Endothelial cell of umbilical vein (primary cell): Measurements from ENCODE around the gene CACNA1C. TPM values are rescaled to one million over a fixed set of nuclear protein-coding genes. Genes with fewer than 3 reads are reported as not detected.

Experiments
- BruUV-seq: library from RNA; stranded (reverse); fragments of 400-500 nt; replicated peaks from 2 replicates; lab custom pipeline; 2021; lab: Mats Ljungman, UMichigan
- CTCF ChIA-PET: fragments of 300-600, 350-600 bp; sonication (Branson Sonifier 250); formaldehyde crosslinking; loops from one replicate; lab custom pipeline; 2021; ENCODE audit warnings: antibody characterized with exemption, inconsistent platforms; lab: Charles Lee
- POLR2A ChIA-PET: fragments of 300-600, 350-600 bp; sonication (Branson Sonifier 250); formaldehyde crosslinking; loops from one replicate; lab custom pipeline; 2021; ENCODE audit warnings: antibody characterized with exemption, inconsistent platforms; lab: Charles Lee
- DNase-seq: peaks from one replicate; pipeline ENCODE4 v3.0.0-alpha.2; 2011; ENCODE audit warnings: low read depth, low spot score
- FAIRE-seq: peaks from 2 replicates; lab custom pipeline; 2011; peaks lifted over from hg19 to GRCh38; lab: Jason Lieb, UNC
- H2AFZ ChIP-seq: 2 replicates; pipeline ENCODE4 v1.6.0; 2012; ENCODE audit warnings: low read depth, low read length, control low read depth, inconsistent platforms
- H3K27ac ChIP-seq: 2 replicates; pipeline ENCODE4 v1.5.1; 2011; ENCODE audit warnings: low read depth, mild to moderate bottlenecking, control low read depth, low read length, moderate library complexity; ENCODE audit not compliant: insufficient read depth
- H3K27me3 ChIP-seq, 2 experiments: 2 replicates each; pipeline versions ENCODE4 v1.6.0 to v1.6.1; 2011; ENCODE audit warnings: low read length in 2 of 2, mixed read lengths in 1 of 2; ENCODE audit not compliant: control insufficient read depth in 2 of 2, insufficient read depth in 2 of 2
- H3K36me3 ChIP-seq, 2 experiments: 2 replicates in 1 of 2; 3 replicates in 1 of 2; pipeline ENCODE4 v1.5.1; 2011; ENCODE audit warnings: low read length in 2 of 2, mild to moderate bottlenecking in 1 of 2, moderate library complexity in 1 of 2; ENCODE audit not compliant: control insufficient read depth in 2 of 2, insufficient read depth in 2 of 2; ENCODE audit errors: extremely low read depth in 1 of 2
- H3K4me1 ChIP-seq: 3 replicates; pipeline ENCODE4 v1.5.1; 2011; ENCODE audit warnings: mild to moderate bottlenecking, low read length; ENCODE audit not compliant: control insufficient read depth, insufficient read depth; ENCODE audit errors: extremely low read depth
- H3K4me2 ChIP-seq: 2 replicates; pipeline ENCODE4 v1.6.1; 2011; ENCODE audit warnings: low read length, control low read depth, mixed read lengths; ENCODE audit not compliant: insufficient read depth
- H3K4me3 ChIP-seq, 3 experiments: fragments of 200-600 bp in 1 of 3; sonication (generic), shearing (Covaris generic) in 1 of 3; replicated peaks in 1 of 3; 2 replicates each; pipeline ENCODE4 v1.5.1; 2011 to 2016; ENCODE audit warnings: control low read depth in 3 of 3, low read length in 3 of 3, mild to moderate bottlenecking in 2 of 3, inconsistent platforms in 1 of 3, low read depth in 1 of 3, moderate library complexity in 1 of 3; ENCODE audit not compliant: insufficient read depth in 1 of 3
- H3K79me2 ChIP-seq: 2 replicates; pipeline ENCODE4 v1.6.0; 2012; ENCODE audit warnings: low read length, inconsistent platforms; ENCODE audit not compliant: control insufficient read depth, insufficient read depth
- H3K9ac ChIP-seq: replicated peaks from 2 replicates; pipeline ENCODE3; 2011; ENCODE audit warnings: low read length, control low read depth; ENCODE audit not compliant: insufficient read depth; ENCODE audit errors: extremely low read depth
- H3K9me1 ChIP-seq: replicated peaks from 3 replicates; pipeline ENCODE4 v1.6.0; 2011; ENCODE audit warnings: mild to moderate bottlenecking, low read length; ENCODE audit not compliant: control insufficient read depth, insufficient read depth; ENCODE audit errors: extremely low read depth
- H3K9me3 ChIP-seq: replicated peaks from 2 replicates; pipeline ENCODE4 v1.5.1; 2012; ENCODE audit warnings: low read length, inconsistent platforms; ENCODE audit not compliant: control insufficient read depth, insufficient read depth
- H4K20me1 ChIP-seq: replicated peaks from 2 replicates; pipeline ENCODE3; 2011; ENCODE audit warnings: mild to moderate bottlenecking, low read length; ENCODE audit not compliant: control insufficient read depth, insufficient read depth; ENCODE audit errors: extremely low read depth
- EZH2 ChIP-seq: IDR thresholded peaks from 2 replicates; pipeline ENCODE4 v1.6.1; 2012; ENCODE audit warnings: borderline replicate concordance, low read depth, mild to moderate bottlenecking, moderate library complexity, low read length, inconsistent platforms; ENCODE audit not compliant: severe bottlenecking
- FOS ChIP-seq: IDR thresholded peaks from 2 replicates; pipeline ENCODE4 v1.6.1; 2011; ENCODE audit warnings: mild to moderate bottlenecking, low read length, moderate library complexity, borderline replicate concordance; ENCODE audit not compliant: insufficient read depth
- GATA2 ChIP-seq: IDR thresholded peaks from 2 replicates; pipeline ENCODE4 v1.7.0; 2011; ENCODE audit warnings: low read depth, mild to moderate bottlenecking, moderate library complexity, mixed read lengths, low read length; ENCODE audit not compliant: insufficient read length, insufficient read depth
- JUN ChIP-seq: IDR thresholded peaks from 2 replicates; pipeline ENCODE4 v1.6.1; 2011; ENCODE audit warnings: borderline replicate concordance, low read depth; ENCODE audit not compliant: insufficient read length, insufficient read depth
- MYC ChIP-seq: IDR thresholded peaks from one replicate; pipeline ENCODE4 v1.6.1; 2011; ENCODE audit warnings: mild to moderate bottlenecking, low read depth, low read length
- POLR2A ChIP-seq: IDR thresholded peaks from 2 replicates; pipeline ENCODE4 v1.6.1; 2012; ENCODE audit warnings: low read depth, mild to moderate bottlenecking, control low read depth, low read length
- POLR2AphosphoS5 ChIP-seq: IDR thresholded peaks from 2 replicates; pipeline ENCODE4 v1.6.1; 2012; ENCODE audit warnings: low read depth, mild to moderate bottlenecking, control low read depth, low read length, moderate library complexity; ENCODE audit not compliant: insufficient read depth
- dilution Hi-C: fragments of 300-500 bp; cut with MboI; formaldehyde crosslinking; loops from one replicate; pipeline ENCODE4 v1.15.0; 2019; ENCODE audit warnings: low sequenced_read_pairs; ENCODE audit not compliant: extremely low pct_ligation_motif_present
- intact Hi-C: fragments of 100-400 bp; cut with micrococcal nuclease; formaldehyde crosslinking; loops from one replicate; pipeline ENCODE4 v1.10.0; 2022
- polyA plus RNA-seq, 4 experiments: library from polyadenylated mRNA; depleted of rRNA in 3 of 4; stranded (reverse) in 3 of 4; unstranded in 1 of 4; fragments of >200 nt; gene quantifications; 2 replicates each; pipeline versions ENCODE4 v1.2.1 to v1.2.3, GENCODE V29; 2011 to 2012; ENCODE audit warnings: missing spikeins in 1 of 4
- total RNA-seq: library from RNA; stranded (reverse); gene quantifications from 2 replicates; pipeline ENCODE4 v1.2.3, GENCODE V29; 2021
- TF ChIP-seq, protein P1 (sequence below), 2 donors: IDR thresholded peaks; 1 replicate in 1 of 2; 2 replicates in 1 of 2; pipeline ENCODE4 v1.5.1; 2011; ENCODE audit warnings: low read length in 2 of 2, mild to moderate bottlenecking in 2 of 2, moderate library complexity in 2 of 2, control low read depth in 1 of 2, inconsistent platforms in 1 of 2, low read depth in 1 of 2; ENCODE audit not compliant: insufficient read depth in 1 of 2; ENCODE audit errors: extremely low read depth in 1 of 2
- TF ChIP-seq, protein P2 (sequence below): IDR thresholded peaks from 2 replicates; pipeline ENCODE4 v1.6.1; 2011; ENCODE audit not compliant: insufficient read depth, insufficient read length

The CACNA1C gene
- total and polyA plus RNA-seq, 2 donors (not counting 3 experiments of a cell fraction or from before 2014, with no cell fraction given), result not detected

DNA sequence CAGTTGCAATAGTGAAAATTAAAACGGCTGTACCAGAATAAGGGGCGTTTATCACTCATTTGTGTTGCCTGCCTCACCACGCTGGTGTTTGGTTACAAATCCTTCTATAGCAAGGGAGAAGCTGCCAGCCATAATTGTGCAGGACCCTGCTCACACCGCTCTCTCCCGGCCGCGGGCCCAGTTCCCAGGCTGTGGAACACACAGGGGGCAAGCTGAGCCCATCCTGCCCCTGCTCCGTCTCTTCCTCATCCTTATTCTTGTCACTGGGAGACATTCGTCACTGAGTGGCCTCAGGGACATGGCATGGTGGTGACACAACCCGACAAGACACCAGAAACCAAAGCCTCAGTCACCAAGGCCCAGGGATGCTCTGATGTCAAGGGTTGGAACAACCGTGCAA is 625.6 kb downstream of the CACNA1C start:
- H3K9ac ChIP-seq, result no peak overlapping the region
- H2AFZ ChIP-seq, result no peak overlapping the region
- H3K4me3 ChIP-seq, result no peak overlapping the region
- BruUV-seq, result no TSS peak
- dilution Hi-C loops (no loop called here), intact Hi-C loops (no loop called here)
- H3K4me2 ChIP-seq, result no peak overlapping the region
- H3K27me3 ChIP-seq, result no peaks in the 10 kb centered on the region
- no peak for DNase-seq
- ChIA-PET POLR2A (no interaction called here), CTCF (no interaction called here)
- no peaks in the 10 kb centered on the region for H3K9me1 ChIP-seq
- no peak overlapping the region for H3K27ac ChIP-seq
- H3K36me3 ChIP-seq, result no peaks in the 10 kb centered on the region
- TF ChIP-seq JUN (no peak), POLR2AphosphoS5 (no peak), EZH2 (no peak), FOS (no peak), POLR2A (no peak), GATA2 (no peak), MYC (no peak)
- TF ChIP-seq, protein P1, sequence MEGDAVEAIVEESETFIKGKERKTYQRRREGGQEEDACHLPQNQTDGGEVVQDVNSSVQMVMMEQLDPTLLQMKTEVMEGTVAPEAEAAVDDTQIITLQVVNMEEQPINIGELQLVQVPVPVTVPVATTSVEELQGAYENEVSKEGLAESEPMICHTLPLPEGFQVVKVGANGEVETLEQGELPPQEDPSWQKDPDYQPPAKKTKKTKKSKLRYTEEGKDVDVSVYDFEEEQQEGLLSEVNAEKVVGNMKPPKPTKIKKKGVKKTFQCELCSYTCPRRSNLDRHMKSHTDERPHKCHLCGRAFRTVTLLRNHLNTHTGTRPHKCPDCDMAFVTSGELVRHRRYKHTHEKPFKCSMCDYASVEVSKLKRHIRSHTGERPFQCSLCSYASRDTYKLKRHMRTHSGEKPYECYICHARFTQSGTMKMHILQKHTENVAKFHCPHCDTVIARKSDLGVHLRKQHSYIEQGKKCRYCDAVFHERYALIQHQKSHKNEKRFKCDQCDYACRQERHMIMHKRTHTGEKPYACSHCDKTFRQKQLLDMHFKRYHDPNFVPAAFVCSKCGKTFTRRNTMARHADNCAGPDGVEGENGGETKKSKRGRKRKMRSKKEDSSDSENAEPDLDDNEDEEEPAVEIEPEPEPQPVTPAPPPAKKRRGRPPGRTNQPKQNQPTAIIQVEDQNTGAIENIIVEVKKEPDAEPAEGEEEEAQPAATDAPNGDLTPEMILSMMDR (IDR thresholded peaks at IDR 0.05; ENCODE audit: extremely low read depth in 1 of 2, insufficient read depth in 1 of 2, low read depth in 1 of 2, low read length in 2 of 2), result no peak
- TF ChIP-seq, protein P2, sequence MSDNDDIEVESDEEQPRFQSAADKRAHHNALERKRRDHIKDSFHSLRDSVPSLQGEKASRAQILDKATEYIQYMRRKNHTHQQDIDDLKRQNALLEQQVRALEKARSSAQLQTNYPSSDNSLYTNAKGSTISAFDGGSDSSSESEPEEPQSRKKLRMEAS, result no peak
- H4K20me1 ChIP-seq, result no peaks in the 10 kb centered on the region
- no peak for FAIRE-seq
- H3K79me2 ChIP-seq, result no peaks in the 10 kb centered on the region
- no peaks in the 10 kb centered on the region for H3K9me3 ChIP-seq
- H3K4me1 ChIP-seq, result no peaks in the 10 kb centered on the region
